ENCODE results near the gene MON2.
"Not testable (repeated sequence)": the region's sequence is repeated elsewhere in the genome, so short reads cannot be mapped to it uniquely, and the experiment has no call there.

The MON2 gene

DNA sequence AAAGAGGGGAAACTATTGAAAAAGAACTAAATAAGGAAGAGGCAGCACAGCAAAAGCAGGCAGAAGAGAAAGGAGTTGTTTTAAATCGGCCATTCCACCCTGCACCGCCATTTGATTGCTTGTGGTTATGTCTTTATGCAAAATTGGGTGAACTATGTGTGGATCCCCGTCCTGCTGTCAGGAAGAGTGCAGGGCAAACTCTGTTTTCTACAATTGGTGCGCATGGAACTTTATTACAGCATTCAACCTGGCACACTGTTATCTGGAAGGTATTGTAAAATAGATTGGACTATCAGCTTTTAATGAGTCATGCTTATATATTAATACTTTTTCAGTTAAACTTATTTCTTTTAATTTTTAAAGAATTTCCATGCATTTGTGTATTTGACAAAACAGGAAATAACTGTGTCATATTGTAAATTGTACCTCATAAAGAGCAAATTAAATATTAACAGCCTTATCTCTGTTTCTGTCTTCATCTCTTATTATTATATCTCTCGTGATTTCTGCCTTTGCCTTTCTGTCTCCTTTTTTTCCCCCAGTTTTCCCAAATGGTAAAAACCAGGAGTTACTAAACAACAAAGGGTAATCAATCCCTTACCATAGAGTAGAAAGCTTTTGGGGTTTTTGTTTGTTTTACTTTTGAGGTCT, 86.4 kb downstream of the MON2 start:
- DNase-seq: no peak

DNA sequence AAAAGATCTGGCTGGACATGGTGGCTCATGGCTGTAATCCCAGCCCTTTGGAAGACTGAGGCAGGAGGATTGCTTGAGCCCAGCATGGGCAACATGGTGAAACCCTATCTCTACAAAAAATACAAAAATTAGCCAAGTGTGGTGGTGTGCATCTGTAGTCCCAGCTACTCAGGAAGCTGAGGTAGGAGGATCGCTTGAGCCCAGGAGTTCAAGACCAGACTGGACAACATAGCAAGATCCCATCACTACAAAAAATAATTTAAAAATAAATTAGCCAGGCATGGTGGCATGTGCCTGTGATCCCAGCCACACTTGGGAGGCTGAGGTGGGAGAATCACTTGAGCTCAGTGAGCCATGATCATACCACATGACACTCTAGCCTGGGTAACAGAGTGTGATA, 92.7 kb downstream of the MON2 start:
- not testable (repeated sequence) for DNase-seq

DNA sequence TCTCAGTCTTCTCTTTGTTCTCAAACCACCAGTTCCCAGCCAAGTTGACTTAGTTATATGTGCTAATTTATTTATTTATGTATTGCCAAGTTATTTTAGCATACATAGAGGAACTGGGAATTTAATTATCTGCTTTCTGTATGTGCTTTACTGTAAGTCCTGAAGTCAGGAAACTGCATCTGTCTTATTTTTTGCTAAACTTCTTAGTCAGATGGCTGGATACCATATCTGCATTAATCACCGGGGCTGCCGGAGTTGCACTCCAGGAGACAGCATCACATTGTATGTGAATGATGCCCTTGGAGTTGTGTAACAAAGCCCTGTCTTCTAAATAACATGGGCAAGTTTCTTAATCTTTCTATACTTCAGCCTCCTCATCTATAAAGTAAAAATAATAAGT, 96.2 kb downstream of the MON2 start:
- no peak for DNase-seq

DNA sequence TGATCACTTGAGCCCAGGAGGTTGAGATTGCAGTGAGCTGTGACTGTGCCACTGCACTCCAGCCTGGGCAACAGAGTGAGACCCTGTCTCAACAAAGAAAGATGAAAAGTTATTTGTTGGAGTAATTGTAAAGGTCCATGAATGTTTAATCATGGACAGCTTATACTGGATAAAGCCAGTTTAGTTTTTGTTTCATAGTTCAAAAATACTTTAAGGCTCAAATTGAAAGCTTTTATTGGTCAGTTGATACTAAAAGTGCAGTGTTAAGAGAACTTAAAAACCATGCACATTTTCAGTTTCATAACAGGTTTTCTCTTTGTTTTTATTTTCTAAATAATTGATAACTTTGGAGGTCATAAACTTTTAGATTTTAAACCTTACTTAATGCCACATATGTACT, 108.4 kb downstream of the MON2 start:
- no peak for DNase-seq

DNA sequence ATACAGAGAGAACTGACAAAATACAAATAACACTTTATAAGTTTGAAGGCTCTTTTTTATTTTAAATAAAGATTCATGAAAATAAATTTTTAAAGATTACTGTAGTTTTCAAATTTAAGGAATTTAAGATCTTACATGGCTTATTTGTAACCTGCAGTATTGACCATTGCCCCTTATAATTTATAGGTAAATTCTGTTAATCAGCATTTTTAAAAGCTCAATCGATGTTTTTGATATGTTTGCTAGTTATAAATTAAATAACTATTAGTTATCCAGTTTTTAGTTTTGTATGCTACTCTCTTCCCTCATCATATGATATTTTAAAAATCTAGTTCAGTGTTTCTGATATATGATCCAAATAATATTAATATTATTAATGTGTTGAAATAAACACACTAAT, 109.9 kb downstream of the MON2 start:
- no peak for DNase-seq

DNA sequence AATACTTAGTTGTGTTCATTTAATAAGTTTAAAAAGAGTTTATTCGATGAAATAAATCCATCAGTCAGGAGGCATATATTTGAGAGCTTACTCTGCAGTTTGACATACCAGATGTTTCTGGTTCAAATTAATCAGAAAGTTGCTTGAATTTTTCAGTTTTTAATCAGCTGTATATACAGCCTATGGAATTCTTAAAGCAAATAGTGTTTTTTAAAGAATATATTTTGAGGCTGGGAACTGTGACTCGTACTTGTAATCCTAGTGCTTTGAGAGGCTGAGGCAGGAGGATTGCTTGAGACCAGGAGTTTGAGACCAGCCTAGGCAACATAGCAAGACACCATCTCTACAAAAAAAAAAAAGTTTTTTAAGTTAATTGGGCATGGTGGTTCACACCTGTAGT, 112.1 kb downstream of the MON2 start:
- no peak for DNase-seq

DNA sequence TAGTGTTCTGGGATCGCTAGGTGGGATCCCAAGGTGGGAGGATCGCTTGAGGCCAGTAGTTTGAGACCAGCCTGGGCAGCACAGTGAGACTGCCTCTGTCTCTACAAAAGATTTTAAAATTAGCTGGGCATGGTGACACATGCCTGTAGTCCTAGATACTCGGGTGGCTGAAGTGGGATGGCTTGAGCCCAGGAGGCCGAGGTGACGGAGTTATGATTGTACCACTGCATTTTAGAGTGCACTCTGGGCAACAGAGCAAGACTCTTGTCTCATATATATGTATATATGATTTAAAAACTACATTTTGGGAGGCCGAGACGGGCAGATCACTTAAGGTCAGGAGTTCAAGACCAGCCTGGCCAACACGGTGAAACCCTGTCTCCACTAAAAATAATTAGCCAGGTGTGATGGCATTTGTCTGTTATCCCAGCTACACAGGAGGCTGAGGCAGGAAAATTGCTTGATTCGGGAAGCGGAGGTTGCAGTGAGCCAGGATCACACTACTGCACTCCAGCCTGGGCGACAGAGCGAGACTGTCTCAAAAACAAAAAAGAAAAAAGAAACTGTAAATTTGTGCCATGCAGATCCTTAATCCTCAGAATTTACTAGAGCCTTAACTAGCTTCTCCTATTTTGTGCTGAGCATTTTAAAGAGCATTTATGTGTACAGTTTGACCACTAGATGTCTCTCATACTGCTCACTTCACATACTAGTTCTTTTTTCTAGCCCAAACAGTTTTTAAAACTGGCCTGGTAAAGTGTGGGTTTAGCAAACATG, 114.8 kb downstream of the MON2 start:
- DNase-seq: no peak

DNA sequence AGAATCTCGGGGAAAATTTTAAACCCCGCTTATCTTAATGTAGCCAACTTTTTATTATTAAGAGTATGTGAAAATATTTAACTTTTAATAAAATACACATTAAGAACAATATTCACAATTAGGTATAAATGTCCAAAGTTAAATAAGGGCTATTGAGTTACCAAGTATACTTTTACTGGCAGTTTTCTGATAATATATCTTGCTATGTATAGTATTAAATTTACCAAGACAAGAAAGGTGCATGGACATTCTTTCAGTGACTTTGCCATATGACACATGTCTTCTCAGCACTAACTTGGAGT, 115.4 kb downstream of the MON2 start:
- no peak for DNase-seq

DNA sequence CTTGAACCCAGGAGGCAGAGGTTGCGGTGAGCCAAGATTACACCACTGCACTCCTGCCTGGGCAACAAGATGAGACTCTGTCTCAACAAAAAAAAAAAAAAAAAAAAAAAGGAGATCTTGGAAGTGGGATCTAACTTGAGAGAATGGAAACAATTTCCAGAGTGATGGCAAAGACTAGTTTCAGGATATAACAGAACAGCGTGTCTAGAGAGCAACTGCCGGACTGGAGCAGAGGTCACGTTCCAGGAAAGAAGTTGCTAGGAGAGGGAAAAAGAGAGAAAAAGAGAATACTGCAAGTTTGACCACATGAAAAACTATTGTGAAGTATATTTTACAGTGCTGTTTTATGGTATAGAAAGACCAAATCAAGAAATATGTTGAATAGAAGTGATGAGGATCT, 118.0 kb downstream of the MON2 start:
- DNase-seq: no peak

DNA sequence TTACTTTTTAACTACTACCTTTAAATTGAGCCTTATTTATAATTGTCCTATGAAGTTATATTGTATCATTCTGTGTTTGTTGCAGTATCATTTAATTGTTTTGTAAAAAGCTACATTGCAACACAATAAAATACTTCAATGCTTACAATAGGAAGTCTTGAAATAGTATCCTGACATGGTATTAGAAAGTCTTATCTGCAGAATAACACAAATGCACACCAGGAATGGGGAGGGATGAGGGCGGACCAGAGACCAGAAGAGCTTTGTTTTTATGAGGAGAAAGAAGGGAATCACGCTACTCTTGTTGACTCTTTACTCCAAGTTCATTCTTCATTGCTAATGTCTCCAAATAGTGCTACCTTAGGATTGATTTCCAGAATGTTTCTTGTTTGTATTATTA, 120.2 kb downstream of the MON2 start:
- DNase-seq: no peak

DNA sequence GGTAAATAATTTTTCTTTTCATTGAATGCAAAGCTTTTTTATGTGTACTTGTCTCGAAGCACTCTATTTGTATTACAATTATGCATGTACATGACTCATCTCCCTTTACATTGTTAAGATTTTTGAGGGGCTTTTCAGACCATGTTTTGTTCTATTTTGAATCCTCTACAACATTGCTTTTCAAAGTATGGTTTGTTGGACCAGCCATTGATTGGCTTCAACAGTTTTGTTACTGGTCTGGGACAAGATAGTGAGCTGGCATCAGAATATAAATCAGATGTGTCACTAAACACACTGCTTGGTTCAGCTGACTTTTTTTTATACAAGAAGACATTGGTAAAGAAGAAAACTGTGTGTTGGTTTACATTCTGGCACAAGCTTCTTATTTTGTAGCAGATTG, 122.3 kb downstream of the MON2 start:
- DNase-seq: no peak

DNA sequence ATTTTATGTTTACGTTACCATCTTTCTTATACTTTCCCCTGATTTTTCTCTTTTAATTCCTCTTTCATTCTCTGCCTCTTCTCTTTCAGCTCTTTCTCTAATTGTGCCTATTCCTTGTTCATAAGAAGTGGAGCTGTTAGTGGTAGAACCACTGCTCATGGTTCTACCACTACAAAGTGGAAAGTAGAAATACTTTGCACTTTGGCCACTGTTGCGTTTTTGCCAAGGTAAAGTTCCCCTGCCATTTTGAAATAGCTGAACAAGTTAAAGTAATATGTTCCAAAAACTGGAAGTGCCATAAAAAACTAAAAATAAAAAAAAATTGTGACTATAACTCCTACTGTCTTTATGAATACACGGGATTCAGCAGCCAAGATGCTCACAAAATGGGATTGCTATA, 130.6 kb downstream of the MON2 start:
- DNase-seq: no peak

DNA sequence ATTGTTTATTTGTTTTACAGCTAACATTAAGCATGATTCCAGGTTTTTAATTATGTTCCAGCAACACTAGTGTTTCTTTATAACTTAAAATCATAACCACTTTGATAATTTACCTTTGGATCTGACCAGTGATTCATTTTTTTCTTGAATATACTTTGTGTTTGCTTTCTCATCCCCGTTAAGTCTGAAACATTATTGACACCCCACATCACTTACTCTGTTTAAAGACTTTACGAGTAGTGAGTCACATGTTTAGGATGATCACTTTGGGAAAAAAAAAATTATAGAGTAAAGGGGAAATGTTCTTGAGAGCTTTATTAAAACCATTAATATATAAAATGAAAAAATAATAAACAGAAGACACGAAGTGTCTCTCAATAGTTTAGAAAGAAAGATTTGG, 132.2 kb downstream of the MON2 start:
- DNase-seq: no peak

DNA sequence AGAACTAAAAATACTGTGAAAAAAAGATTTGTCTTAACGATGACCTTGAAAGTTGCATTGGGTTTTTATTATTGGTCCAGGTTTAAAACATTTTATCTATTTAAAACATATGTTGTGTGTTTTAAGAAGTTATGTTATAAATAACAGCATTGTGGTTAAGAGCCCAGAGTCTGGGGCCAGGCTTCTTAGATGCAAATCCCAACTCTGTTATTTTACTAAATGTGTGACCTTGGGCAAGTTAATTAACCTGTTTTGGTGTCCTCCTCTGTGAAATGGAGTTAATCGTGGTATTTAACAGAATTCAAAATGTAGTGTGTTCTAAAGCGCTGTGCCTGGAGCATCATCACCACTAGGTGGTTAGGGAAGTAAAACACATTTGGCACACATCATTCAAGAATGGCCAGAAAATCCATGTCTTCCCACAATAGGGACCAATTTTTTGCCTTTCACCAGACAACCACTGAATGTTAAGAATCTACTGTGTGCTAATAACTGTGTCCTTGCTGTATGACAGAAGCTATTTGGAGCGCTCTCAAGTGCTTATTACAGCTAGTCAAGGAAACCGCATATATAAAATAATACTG, 133.3 kb downstream of the MON2 start:
- DNase-seq: no peak

DNA sequence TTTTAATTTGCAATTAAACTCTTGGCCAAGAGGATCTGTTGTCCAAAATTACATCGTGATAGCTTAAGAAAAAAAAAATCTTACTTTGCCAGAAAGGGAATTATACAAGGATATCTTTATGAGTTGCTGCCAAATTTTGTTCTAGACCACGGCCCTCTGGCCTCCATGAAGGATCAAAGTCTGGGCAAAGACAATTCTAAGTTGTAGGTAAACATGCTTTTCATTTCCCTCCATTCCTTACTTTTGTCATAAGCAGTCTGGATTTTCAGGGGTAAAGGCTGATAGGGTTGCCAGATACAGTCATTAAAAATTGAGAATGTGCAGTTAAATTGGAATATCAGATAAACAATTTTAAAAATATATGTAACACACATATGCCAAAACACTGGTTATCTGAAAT, 135.1 kb downstream of the MON2 start:
- no peak for DNase-seq

DNA sequence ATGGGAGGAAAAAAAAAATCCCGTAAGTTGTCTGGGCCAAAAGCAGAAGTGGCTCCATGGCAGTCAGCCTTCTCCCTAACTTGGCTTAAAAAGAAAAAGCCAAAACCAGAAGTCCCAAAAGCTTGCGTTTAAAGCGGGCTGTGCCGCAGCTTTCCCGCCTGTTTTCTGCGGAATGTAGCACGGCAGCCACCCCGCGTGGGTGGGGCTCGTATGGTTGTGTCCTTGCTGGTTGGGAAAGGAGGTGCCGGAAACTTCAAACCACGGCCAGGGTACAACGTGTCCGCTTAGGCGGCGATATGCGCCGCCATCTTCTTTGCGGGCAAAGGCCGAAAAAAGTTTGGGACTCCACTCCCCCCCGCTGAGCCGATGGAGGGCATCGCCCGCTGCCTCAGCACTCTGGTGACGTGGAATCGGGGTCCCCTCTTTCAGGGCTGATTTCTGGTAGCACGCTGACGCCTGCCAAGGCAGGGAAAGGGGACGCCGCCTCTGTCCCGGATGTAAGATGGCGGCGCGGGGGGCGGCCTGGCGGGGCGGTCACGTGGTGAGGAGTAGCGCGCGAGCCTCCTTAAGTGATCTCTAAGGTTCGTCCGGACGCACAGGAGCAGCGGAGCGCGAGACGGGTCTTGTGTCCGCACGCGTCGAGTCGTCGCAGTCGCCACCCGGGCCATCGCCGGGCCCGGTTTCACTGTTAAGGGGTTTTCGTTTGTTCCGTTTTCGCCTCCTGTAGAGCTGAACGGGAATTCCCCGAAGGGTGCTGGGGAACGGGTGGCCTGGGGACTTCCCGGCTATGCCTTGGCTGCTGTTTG, 135.8 kb downstream of the MON2 start:
- DNase-seq: peak; percentile 95

DNA sequence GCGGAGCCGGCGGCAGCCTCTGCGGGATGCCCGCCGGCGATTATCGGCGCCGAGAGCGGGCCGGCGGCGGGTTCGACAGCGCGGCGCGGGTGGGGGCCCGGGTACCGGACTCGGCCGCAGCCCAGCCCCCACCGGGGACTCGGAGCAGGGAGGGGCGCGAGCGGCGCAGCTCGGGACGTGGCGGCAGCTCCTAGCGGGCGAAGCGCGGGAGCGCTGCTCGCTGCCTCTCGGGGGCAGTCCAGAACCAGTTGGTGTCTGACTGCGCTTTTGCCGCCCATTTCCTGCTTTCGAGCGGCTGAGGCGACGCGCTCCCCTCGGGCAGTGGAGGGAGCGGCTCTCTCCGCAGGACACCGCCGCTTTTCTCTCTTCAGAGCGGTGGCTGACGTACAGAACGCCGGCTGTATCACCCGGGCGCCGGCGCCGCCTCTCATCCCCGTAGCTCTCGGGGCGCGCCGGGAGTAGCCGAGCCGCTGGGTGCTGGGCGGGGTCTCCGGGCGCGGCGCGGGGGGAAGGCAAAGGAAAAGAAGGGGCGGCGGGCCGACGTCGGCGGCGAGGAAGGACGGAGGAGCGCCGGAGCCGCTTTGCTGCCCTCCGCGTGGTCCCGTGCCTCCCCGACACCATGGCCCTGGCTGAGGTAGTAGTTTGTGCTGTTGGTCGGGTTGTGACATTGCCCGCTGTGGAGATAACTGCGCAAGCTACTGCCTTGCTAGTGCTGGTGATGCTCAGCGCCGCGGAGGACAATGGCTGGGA, 136.6 kb downstream of the MON2 start:
- peak; percentile 94 for DNase-seq

DNA sequence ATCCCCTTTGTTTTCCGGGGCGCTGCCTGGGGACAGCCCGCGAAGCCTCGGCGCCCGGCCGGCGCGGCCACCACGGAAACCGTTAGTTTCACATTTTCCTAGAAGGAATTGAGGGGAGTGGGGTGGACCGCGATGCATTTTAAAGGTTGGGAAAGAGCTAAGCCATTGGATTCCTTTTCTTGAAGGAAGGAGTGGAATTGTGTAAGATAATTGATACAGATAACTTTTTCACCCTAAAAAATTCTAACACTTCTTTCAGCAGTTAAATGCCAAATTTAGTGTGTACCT, 137.1 kb downstream of the MON2 start:
- no peak for DNase-seq

DNA sequence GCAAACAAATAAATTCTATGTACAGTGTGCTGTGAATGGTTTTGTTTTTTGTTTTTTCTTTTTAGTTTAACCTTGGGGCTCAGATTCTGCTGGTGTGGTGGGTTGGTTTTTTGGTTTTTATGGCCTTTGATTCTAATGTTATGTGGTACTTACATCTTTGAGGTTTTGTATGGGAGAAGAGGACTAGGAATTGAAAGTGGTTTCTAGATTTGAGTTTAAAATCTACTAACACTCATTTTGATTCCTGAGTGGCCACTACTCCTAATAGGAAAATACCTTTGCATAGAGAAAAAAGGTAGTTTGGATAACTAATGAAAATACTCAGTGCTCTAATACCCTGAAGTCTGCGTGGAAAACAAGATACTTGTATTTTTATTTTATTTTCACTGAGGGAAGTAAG, 137.7 kb downstream of the MON2 start:
- DNase-seq: no peak

DNA sequence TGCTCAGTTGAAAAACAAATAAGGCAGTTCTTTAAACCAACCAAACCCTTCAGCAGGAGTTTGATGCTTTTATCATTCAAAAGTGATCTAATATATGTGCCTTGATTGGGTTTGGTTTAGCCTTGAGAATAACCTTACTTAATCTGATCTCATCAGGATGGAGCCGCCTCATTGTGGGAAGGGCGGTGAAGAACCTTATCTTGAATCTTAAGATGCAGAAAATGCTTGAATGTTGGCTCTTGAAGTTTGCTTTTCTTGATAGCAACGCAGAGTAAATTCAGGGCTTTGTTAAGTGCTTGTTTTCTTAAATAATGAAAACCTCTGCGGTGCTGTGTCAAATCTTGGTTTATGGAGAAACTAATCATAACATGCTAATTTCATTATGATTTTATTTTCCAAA, 138.2 kb downstream of the MON2 start:
- DNase-seq: no peak

DNA sequence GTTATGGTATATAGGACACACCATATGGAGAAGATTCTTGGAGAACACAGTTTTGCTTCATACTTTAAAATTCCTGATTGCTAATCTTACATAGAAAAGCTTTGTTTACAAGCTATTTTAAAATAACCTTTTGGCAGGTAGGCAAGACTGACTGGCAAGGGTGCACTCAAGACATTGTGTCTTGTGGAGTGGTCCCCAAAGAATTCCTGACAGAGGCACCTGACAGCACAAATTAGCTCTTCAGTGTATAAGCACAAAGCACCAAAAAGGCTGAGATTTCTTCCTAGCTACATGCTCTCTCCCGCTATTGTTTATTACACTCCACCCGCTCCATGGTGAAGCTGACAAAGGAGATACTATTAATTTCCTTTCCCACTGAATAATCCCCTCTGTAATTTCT, 139.4 kb downstream of the MON2 start:
- no peak for DNase-seq

DNA sequence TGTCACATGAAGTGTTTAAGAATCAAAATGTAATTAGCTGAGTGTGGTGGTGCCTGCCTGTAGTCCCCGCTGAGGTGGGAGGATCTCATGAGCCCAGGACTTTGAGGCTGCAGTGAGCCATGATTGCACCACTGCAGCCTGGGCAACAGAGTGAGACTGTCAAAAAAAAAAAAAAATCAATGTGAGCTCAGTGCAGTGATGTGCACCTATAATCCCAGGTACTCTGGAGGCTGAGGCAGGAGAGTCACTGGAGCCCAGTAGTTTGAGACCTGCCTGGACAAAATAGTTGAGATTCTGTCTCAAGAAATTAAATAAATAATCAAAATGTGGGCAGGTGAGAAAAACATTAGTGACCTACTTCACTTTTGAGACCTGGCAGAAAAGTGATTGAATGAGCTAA, 140.0 kb downstream of the MON2 start:
- no peak for DNase-seq

DNA sequence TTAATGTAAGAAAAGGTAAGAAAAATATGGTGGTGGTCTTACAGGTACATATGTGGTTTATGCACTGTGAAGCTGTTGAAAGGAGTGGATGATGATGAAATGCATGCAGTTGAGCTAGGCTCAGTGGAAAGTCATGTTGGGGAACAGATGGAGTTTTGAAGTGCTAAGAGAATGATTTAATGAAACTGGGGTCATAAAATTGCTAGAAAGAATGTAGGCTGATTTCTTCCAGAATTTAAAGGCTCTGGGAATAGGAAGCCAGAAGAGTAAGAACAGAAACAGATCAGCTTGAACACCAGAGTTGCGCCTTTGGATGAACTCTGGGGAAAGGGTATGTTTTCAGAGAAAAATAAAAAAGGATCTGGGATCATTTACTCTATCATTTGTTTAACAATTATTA, 146.5 kb downstream of the MON2 start:
- no peak for DNase-seq
